Natural killer cell treated with Interleukin-12 subunit alpha and Interleukin-12 subunit beta and Interleukin-15 and Interleukin-18, amount 100 ng/mL, for 72 hours (primary cell): ENCODE results near the gene ESPN. TPM values are rescaled to one million over a fixed set of nuclear protein-coding genes. Genes with fewer than 3 reads are reported as not detected.
"Not testable (repeated sequence)": the region's sequence is repeated elsewhere in the genome, so short reads cannot be mapped to it uniquely, and the experiment has no call there.

Source experiments
- ATAC-seq, 2 donors: fragments of 150-1000 bp; cut with Tn5 transposase in 1 of 2; sonication (Bioruptor Pico), chemical (Tn5 transposase) in 1 of 2; 2 replicates each; pipeline ENCODE4 v1.10.0; 2021
- DNase-seq: peaks from one replicate; pipeline ENCODE4 v3.0.0; 2022; ENCODE audit warnings: low spot score
- H3K27ac Mint-ChIP-seq, 2 donors: 1 replicate in 1 of 2; 2 replicates in 1 of 2; pipeline ENCODE4 v1.8.0; 2022; ENCODE audit warnings: mixed read lengths in 2 of 2, mild to moderate bottlenecking in 1 of 2, moderate library complexity in 1 of 2
- H3K27me3 Mint-ChIP-seq, 2 donors: 1 replicate in 1 of 2; 2 replicates in 1 of 2; pipeline ENCODE4 v1.8.0; 2022; ENCODE audit warnings: mixed read lengths in 2 of 2
- H3K36me3 Mint-ChIP-seq: one replicate; pipeline ENCODE4 v1.8.0; 2022; ENCODE audit warnings: mixed read lengths
- H3K4me1 Mint-ChIP-seq, 2 donors: 1 replicate in 1 of 2; 2 replicates in 1 of 2; pipeline ENCODE4 v1.8.0; 2022; ENCODE audit warnings: low read depth in 2 of 2, mixed read lengths in 2 of 2, mild to moderate bottlenecking in 1 of 2
- H3K4me3 Mint-ChIP-seq: one replicate; pipeline ENCODE4 v1.8.0; 2022; ENCODE audit warnings: mixed read lengths
- H3K9me3 Mint-ChIP-seq: 2 replicates; pipeline ENCODE4 v1.8.0; 2022; ENCODE audit warnings: mixed read lengths
- total RNA-seq, 2 donors: library from RNA; stranded (reverse); gene quantifications; one replicate each; pipeline ENCODE4 v1.2.3, GENCODE V29; 2022

The ESPN gene
- total RNA-seq, 2 donors from 2014 or later: 0.14 to 0.84 TPM

DNA sequence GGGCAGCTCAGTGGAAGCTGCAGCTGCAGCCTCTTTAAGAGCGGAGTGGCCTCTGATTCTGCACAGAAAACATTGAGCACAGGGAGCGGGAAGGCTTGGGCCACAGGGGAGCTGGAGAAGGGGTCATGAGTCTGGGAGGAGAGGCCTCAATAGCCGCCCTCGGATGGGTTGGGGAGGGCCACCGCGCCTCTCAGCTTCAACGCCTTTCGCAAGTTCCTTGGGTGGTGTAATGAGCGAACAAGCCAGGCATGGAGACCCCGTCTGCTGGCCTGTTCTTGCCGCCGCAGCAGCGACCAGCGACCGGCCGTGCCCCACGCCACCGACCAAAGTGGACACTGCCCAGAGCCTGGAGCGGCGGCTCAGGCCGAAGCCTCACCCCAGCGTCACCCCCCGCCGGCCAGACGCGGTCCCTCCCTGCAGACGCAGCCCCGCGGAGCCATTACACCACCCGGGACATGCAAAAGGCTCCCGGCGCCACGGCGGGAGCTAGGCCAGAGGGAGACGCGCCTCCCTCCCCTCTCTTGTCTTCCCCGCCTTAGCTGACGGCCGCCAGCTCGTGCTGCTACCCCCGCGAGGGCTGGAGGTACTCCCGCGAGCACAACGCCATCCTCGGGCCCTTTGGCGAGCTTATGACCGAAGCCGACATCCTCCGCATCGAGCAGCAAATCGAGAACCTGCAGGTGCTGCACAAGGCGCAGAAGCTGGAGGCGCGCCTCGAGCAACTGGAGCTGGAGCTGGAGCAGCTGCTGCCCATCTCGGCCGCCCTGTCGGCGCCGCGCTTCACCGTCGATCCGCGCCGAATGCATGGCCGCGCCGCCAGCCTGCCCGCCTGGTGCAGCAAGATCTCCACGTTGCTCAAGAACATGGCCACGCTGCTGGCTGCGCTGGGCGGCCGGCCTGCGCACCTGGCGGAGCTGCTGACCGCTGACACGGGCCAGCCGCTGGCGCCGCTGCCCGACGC is 29.6 kb downstream of the ESPN start:
- not testable (repeated sequence) for ATAC-seq, H3K36me3 Mint-ChIP-seq, DNase-seq, H3K27ac Mint-ChIP-seq, H3K9me3 Mint-ChIP-seq
- peaks cover under 1 to 15% of the 10 kb centered on the region in 2 donors for H3K4me1 Mint-ChIP-seq
- H3K27me3 Mint-ChIP-seq: peaks cover 24 to 29% of the 10 kb centered on the region in 2 donors
- peak overlapping the region; percentile 13 for H3K4me3 Mint-ChIP-seq

DNA sequence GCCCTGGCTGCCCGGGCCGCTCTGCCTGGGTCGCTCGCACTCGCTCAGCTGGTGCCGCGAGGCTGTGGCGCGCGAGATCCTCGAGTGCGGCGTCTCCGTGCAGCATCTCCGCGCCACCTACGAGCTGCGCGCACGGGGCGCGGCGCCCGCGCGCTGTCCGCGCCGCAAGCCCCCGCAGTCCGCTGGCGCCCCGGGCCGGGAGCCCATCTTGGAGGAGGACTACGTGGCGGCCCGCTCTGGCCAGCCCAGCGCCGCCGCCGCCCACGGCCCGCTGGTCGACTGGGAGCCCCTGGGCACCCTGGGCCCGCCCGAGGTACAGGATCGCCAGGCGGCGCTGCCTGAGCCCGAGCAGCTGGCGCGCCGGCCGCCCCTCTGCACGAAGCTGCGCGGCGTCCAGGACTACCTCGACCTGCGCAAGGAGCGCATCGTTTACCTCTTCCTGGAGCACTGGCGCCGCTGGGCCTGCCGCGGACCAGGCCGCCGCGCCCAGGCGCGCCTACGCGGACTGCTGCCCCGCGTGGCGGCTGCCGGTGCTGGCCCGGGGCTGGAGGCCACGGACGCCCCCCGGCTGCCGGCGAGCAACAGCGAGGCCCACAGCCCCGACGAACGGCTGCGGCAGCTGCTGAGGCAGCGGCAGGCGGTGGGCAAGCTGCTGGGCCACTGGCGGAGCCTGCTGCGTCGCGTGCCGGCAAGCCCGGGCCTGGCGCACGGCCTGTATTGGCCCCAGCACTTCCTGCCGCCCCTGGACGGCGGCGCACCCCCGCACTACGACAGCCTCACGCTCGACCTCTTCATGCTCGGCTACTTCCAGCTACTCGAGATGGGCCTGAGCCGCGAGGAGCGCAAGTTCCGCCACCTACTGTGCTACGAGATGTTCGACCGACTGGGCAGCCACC is 30.5 kb downstream of the ESPN start:
- no peaks in the 10 kb centered on the region for H3K36me3 Mint-ChIP-seq
- ATAC-seq (peak; percentile 39 to 56), DNase-seq (no peak)
- peaks cover 17 to 23% of the 10 kb centered on the region in 2 donors for H3K27me3 Mint-ChIP-seq
- H3K4me1 Mint-ChIP-seq: peaks cover 6 to 15% of the 10 kb centered on the region in 2 donors
- H3K4me3 Mint-ChIP-seq: no peak overlapping the region
- H3K27ac Mint-ChIP-seq: no peak overlapping the region
- no peaks in the 10 kb centered on the region for H3K9me3 Mint-ChIP-seq

DNA sequence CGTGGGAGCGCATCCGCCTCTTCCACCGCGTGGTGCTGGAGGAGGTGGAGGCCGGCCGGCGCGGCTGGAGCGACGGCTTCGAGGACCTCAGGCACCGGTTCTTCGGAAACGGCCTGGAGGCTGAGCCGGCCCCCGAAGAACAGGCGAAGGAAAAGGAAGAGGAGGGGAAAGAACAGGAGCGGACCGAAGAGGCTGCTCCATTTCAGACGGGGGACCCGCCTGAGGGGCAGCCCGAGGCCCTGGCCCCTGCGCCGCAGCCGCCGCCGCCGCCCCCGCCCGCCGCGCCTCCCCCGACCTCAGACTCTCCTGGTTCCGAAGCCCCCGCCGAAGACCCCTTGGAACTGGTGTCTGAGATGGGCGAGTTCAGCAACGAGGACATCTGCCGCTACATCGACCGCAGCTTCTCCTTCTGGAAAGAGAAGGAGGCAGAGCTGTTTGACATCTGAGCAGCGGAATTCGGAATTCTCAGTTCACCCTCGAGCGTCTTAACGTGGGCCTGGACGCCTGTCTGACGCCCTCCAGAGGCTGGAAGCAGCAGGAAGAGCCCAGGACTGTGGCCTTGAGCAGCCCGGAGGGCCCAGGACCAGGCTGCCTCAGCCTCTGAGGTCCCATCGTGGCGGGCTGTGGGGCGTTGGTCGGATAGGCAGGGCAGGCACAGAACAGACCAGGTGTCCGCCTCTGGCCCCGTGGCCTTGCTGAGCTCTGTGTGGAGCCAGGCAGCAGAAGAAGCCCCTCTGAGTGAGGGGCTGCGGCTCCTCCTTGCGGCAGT is 31.4 kb downstream of the ESPN start:
- not testable (repeated sequence) for H3K4me3 Mint-ChIP-seq, DNase-seq, H3K9me3 Mint-ChIP-seq, ATAC-seq, H3K36me3 Mint-ChIP-seq, H3K27ac Mint-ChIP-seq
- Mint-ChIP-seq H3K4me1 (peaks cover 14 to 24% of the 10 kb centered on the region in 2 donors), H3K27me3 (peaks cover 12 to 17% of the 10 kb centered on the region in 2 donors)

DNA sequence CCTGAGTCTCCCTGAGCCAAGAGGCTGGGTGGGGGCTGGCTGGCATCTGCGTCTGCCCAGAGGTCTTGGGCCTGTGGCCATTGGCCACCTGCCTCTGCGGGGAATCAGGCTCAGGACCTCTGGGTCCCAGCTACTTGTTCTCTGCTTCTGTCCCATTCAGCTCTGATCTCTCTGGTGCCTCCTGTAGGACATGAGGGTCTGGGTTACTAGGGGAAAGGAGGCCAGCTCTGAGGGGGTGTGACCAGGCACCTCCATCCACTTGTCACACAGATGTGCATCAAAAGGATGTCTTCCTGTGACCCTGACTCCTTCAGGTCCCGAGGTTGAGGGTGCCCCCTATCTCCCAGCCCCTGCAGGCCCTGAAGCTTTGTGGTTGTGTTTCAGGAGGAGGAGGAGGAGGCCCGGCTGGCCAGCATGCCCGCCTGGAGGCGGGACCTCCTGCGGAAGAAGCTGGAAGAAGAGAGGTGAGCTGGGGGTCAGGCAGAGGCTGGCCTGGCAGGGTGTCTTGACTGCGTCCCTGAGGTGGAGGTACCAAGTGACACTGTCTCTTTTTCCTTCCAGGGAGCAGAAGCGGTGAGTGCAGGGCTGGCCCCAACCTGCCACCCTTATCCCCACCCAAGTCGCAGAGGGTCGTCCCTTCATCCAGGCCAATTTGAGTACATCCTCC is 32.4 kb downstream of the ESPN start:
- Mint-ChIP-seq H3K4me3 (no peak overlapping the region), H3K9me3 (no peaks in the 10 kb centered on the region), H3K4me1 (peaks cover 16 to 26% of the 10 kb centered on the region in 2 donors), H3K27ac (peak overlapping the region in 1 of 2 donors; percentile 33), H3K36me3 (no peaks in the 10 kb centered on the region), H3K27me3 (peaks cover 12 to 16% of the 10 kb centered on the region in 2 donors)
- ATAC-seq (no peak), DNase-seq (no peak)

DNA sequence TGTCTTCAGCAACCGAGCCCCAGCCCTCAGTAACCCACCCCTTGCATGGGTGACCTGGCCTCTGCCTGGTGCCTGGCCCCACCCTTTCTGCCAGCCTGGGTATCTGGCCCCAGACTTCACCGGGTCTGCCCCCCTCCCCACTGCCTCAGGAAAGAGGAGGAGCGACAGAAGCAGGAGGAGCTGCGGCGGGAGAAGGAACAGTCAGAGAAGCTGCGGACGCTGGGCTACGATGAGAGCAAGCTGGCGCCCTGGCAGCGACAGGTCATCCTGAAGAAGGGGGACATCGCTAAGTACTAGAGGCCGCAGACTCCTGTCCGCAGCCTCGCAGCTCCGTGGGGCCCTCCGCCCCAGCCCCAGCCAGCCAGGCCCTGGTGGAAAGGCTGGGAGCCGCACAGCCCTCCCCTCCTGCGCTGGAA is 35.3 kb downstream of the ESPN start:
- Mint-ChIP-seq H3K27me3 (peaks cover 3 to 11% of the 10 kb centered on the region in 2 donors), H3K9me3 (no peaks in the 10 kb centered on the region), H3K4me1 (peaks cover 29 to 37% of the 10 kb centered on the region in 2 donors), H3K36me3 (peaks cover 5% of the 10 kb centered on the region), H3K27ac (peak overlapping the region; percentile 94 to 98), H3K4me3 (peak overlapping the region; percentile 75)
- DNase-seq: no peak
- ATAC-seq: peak; percentile 48 to 58

DNA sequence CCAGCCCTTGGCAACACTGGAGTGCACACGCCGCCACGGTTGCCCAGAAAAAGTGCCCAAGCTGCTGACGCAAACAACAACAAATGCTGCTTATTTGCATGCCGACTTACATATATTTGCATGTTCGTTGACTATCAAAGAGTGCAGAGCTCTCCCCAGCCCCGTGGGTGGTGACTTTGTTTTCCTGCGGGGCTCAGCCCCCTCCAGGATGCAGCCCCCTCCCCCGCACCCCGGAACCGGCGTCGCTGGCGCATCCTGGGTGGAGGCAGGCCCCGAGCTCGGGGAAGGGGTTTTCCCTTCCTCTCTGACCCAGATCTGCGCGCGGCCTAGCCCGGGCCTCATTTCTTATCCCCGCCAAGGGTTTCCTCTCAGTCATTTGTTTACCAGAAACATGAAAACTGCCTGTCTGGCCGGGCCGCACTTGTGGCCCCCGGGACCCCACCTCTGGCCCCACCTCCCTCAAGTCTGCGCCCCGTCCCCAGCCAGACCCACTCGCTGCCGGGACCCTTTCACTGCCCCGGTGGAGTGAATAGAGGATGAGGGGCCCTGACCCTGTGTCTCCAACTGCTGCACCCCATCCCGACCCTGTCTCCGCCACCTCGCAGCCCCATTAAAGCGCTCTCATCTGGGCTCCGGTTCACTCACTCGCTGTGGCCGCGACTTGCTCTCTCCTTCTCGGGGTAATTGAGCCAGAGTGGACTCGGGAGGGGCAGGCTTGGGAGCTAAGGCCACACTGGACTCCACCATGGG is 35.9 kb downstream of the ESPN start:
- H3K9me3 Mint-ChIP-seq: no peaks in the 10 kb centered on the region
- H3K4me1 Mint-ChIP-seq: peaks cover 29 to 37% of the 10 kb centered on the region in 2 donors
- H3K36me3 Mint-ChIP-seq: peaks cover 5% of the 10 kb centered on the region
- ATAC-seq (peak; percentile 92 to 93), DNase-seq (peak; percentile 89)
- H3K4me3 Mint-ChIP-seq: peak overlapping the region; percentile 75
- H3K27me3 Mint-ChIP-seq: peaks cover 3 to 11% of the 10 kb centered on the region in 2 donors
- H3K27ac Mint-ChIP-seq: peak overlapping the region; percentile 94 to 98

DNA sequence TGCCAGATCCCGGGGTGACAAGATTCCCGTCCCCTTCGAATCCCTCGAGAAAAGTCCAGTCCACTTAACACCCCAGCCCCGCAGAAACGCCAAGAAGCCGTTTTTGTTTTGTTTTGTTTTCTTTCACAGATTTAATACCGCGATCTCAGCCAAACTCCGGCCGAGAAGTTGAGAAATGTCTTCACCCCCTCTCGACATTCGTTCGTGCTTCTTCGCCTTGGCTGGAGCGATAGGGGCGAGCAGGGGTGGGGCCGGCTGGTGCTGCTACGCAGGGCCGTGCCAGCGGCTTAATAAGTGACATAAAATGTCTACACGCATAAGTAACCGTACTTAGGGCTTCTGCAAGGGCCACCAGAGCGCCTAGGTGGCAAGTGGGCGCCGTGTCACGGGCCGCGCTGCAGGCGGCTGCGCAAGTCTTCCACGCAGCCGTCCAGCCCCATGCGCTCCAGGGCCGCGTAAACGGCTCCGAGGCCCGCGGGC is 36.5 kb downstream of the ESPN start:
- Mint-ChIP-seq H3K4me1 (peaks cover 29 to 35% of the 10 kb centered on the region in 2 donors), H3K27me3 (peaks cover 3 to 11% of the 10 kb centered on the region in 2 donors), H3K9me3 (no peaks in the 10 kb centered on the region), H3K36me3 (peaks cover 5% of the 10 kb centered on the region), H3K27ac (peak overlapping the region; percentile 94 to 98), H3K4me3 (peak overlapping the region; percentile 75)
- ATAC-seq (no peak), DNase-seq (no peak)

DNA sequence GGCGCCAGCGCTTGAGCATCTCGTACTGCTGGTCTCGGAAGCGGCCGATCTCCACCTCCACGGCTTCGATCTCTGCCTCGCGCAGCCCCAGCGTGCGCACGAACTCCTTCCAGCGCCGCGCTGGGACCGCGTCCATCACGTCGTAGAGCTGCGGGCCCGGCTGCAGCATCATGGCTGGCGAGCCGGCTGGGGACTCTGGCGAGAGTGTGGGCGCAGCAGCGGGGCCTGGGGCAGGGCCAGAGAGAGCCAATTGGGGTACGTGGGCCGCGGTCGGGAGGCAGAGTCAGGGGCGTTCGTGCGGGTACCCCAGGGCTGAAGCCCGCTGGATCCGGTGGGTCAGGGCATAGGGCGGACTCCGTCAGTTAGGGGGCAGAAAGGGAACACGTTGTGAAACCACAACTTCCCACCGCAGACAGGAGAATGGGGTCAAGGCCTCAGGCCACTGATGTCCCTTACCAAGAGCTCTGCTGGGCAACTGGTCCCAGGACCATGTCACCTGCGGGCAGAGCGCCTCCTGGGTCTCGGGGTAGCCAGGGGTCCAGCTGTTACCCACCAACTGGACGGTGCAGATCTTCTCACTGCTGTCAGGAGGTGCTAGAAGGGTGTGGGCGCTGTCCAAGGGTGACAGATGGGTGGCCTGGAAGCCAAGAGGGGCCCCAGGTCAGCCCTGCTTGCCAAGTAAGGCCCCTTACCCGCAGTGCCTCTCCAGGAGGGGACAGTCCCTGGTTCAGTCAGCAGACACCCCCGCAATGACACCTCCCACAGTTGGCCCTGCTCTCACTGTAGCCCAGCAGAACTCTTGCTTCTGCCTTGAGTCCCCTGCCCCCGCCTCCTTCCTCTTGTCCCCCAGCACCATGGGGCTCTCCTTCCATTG is 37.2 kb downstream of the ESPN start:
- Mint-ChIP-seq H3K27me3 (peaks cover 0 to 11% of the 10 kb centered on the region in 2 donors), H3K4me3 (peak overlapping the region; percentile 75), H3K4me1 (peaks cover 29 to 35% of the 10 kb centered on the region in 2 donors), H3K36me3 (peaks cover 5% of the 10 kb centered on the region), H3K9me3 (no peaks in the 10 kb centered on the region), H3K27ac (peak overlapping the region; percentile 94 to 98)
- no peak for DNase-seq
- peak; percentile 24 to 29 for ATAC-seq

DNA sequence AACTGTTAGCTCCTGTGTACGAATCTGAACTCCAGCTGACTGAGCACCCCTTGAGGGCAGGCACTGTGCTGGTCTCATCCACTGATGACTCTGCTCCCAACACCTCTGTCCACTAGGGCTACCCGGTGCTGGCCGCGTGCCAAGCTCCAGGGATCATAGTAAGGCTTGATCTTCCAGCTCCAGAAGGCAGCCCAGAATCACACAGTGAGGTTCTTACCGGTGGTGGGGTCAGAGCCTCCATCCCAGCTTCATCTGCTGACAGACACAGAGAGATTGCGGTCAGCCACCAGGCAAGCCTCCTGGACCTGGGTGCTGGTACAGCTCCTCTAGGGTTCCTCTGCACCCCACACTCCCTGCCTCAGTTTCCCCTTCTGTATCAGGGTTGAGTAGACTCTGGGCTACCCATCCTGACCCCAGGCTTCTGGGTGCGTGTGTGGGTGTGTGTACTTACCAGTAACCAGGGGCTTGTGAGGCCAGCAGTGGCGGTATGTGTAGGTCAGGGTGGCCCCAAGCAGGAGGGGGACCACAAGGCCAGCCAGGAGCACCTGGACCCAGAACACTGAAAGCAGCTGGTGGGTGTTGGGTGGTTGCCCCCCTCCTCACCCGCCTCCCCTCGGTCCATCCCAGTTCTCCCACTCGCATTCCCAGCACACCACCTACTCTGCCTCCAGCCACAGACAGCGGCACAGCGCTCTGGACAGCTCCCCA is 38.0 kb downstream of the ESPN start:
- Mint-ChIP-seq H3K27ac (peak overlapping the region; percentile 94 to 98), H3K4me3 (peak overlapping the region; percentile 62), H3K4me1 (peaks cover 29 to 37% of the 10 kb centered on the region in 2 donors), H3K36me3 (peaks cover 5% of the 10 kb centered on the region), H3K27me3 (peaks cover 0 to 7% of the 10 kb centered on the region in 2 donors), H3K9me3 (no peaks in the 10 kb centered on the region)
- ATAC-seq (no peak), DNase-seq (no peak)

DNA sequence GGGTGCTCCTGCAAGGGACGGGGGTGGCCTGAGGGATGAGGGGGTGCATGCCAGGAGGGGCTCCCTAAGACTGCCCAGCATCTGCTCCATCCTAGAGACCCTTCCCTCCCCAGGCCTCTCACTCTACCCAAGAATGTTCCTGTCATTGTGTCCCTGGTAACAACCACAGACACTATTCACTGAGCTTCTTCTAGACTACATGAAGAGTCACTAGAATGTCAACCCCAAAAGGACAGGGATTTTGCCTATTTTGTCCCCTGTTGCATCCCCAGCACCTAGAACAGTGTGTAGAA is 38.5 kb downstream of the ESPN start:
- peaks cover 29 to 38% of the 10 kb centered on the region in 2 donors for H3K4me1 Mint-ChIP-seq
- H3K4me3 Mint-ChIP-seq: peak overlapping the region; percentile 62
- DNase-seq: no peak
- no peaks in the 10 kb centered on the region for H3K9me3 Mint-ChIP-seq
- H3K27me3 Mint-ChIP-seq: peaks cover 0 to 6% of the 10 kb centered on the region in 2 donors
- H3K27ac Mint-ChIP-seq: peak overlapping the region; percentile 94 to 98
- H3K36me3 Mint-ChIP-seq: peaks cover 5% of the 10 kb centered on the region
- no peak for ATAC-seq

DNA sequence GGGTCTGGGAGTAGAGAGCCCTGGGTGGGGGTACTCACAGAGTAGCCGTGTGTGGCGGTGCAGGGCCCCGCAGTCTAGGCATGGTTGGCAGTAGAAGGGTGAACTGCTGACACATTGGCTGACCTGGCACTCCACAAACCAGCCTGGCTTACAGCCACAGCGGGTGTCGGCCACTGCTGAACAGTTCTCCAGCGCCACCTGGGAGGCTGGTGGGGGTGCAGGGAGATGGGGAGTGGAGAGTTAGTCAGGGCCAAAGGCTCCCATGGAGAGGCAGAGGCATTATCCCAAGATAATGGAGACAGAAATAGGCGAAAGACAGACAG is 39.9 kb downstream of the ESPN start:
- Mint-ChIP-seq H3K4me1 (peaks cover 26 to 35% of the 10 kb centered on the region in 2 donors), H3K27me3 (peaks cover 0 to 6% of the 10 kb centered on the region in 2 donors), H3K4me3 (peak overlapping the region; percentile 88), H3K27ac (peak overlapping the region; percentile 70 to 88), H3K9me3 (no peaks in the 10 kb centered on the region), H3K36me3 (peaks cover 5% of the 10 kb centered on the region)
- no peak for ATAC-seq
- no peak for DNase-seq
